GM21723 (cell line): ENCODE results near the gene PDE3A.

Experiments
- ATAC-seq: cut with Tn5 transposase; IDR thresholded peaks from one replicate; pipeline ENCODE4 v1.9.1; 2021; ENCODE audit warnings: mild to moderate bottlenecking, moderate library complexity; ENCODE audit not compliant: unreplicated experiment

PDE3A gene

DNA sequence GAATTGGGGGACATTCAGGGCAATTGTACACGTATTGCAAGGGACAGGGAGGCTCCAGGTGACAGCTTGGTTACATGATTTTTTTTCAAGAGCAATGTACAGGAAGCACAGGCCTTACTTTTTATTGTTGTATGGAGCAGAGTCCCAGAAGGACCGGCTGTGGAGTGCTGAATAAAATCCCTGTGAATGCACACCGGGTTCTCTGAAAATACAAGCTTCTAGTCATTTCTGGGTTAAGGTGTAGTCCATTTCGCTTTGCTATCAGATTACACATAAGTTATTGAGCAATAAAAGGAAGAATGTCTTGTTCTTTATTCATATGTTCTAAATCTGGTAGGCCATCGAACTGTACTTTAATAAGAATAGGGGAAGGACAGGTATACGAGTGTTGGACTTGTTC lies 52.2 kb downstream of the PDE3A start:
- ATAC-seq: no peak

DNA sequence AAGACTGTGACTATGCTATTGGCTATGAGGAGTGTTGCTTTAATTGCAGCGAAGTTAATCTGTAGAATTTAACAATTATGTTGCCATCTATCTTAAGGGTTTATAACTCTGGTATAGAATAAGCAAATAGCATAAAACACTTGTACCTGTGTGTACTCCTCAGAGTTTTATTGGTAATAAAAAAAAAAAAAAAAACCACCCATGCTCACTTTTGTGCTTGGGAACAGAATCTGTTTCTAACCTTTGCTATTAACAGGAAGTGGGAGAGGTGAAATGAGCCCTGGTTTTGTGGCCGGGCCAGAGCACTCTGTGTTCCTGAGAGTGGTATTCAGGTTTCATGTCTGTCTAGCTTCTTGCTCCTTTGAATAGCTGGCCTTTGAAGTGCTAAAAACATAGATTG lies 53.1 kb downstream of the PDE3A start:
- ATAC-seq: no peak

DNA sequence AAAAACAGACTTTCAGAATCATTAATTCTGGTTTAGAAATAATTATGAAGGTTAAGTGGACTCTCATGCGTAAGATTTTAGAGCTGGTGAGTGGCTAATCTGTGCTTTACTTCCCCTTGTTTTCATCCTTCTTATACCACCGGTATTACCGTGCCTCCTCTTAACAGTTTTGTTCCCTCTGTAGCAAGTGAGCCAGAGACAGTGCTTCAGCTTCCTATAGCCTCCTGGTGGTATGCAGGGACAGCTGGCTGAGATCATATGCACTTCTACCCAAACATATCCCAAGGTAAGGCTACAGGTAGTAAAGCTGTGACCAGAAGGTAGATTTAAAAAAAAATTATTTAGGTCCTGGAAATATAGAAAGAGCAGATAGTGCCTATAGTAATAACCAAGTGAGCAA lies 55.2 kb downstream of the PDE3A start:
- ATAC-seq: no peak

DNA sequence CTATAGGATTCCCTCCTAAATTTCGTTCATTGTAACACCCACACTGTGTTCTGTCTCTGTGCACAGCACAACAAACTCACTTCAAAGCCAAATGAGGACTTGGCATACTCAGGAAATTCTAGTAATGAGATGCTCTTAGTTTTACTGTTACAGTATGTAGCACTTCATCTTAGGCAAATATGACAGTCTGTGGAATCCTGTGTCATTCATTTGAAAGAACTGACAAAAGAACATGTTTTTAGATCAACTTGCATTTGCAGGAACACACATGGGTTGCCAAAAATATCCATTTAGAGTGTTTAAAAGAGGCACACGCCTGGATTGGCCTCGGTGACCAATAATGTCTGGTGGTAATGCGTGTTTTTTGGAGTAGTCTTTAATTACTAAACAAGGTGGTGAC lies 56.5 kb downstream of the PDE3A start:
- ATAC-seq: no peak

- ATAC-seq: no peak
Observed at GRCh38 chr12:20426191-20426590, 57.9 kb downstream of the PDE3A start.

GRCh38 chr12:20426957-20427356 lies 58.6 kb downstream of the PDE3A start:
- ATAC-seq: no peak

DNA sequence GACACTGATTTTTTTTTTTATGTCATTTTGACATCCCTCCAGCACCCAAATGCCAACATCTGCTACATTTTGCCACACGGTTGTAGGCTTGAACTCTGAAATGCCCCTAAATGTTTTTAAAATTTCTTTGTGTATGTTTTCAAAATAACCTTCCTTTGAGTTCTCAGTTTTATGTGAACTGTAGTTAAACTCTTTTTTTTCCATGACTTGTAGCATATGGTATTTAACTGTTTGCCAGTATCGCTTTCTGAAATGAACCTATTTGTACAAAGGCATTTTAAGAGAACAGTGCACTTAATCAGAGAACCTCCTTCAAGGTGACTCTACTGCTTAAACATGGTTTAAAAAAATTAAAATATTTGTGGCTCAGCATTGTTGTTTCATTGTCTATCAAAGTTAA lies 61.5 kb downstream of the PDE3A start:
- ATAC-seq: no peak

- ATAC-seq: no peak
Observed at GRCh38 chr12:20432290-20432689, 64.0 kb downstream of the PDE3A start.

DNA sequence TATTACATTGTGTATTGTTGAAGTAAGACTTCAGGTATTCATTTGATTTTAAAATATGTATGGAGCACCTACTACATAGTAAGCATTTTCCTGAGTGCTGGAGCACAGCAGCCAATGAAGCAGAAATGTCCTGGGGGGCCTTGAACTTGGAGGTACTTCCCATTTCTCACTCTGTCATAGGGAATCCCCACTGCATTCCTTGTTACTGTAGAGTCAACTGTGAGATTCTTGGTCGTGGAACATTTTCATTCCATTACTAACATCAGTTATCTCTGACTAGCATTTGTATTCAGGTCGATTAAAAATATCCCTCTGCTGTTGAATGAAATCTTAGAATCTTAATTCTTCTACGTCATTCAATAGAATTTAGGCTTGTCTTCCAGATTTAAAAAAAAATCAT lies 66.7 kb downstream of the PDE3A start:
- ATAC-seq: no peak

GRCh38 chr12:20436316-20436715 lies 68.0 kb downstream of the PDE3A start:
- ATAC-seq: no peak

DNA sequence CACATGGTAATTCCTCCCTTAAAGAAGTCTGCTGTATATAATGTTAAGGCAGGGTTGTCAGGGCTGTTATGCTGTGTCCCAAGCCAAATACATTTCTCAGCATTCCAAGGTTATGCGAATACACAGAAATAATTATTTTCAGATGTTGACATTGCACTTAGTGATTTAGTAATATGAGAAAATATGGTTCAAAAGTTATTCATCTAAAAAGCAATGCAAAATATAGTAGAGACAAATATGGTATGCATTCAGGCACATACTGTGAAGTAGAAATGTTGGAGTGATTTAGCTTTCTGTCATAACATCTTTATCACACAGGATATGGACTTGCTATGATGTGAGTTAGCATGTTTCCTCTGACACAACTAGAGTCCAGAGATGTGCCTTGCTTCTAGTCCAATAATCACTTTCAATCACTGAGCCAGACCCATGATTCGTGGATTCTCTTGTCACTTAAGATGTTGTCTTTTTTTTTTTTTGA lies 70.0 kb downstream of the PDE3A start:
- ATAC-seq: no peak

GRCh38 chr12:20439626-20440025 lies 71.3 kb downstream of the PDE3A start:
- ATAC-seq: no peak

DNA sequence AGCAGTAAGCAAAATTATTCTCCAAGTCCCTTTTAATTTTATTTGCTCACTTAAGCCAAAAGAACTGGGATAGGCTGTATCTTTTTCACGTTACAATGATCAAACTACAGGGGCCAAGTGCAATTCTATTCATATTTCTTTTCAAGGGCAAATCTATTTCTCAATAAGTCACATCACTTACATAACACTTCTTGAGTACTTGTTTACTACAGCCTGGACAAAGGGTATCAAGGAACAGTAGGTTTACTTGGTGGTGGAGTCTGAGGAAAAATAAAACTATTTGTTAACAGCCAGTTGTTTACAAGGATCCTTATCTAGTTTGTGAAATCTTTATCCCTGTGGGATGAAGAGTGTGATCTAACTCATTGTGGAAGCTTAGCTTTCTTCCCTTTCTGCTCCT lies 72.1 kb downstream of the PDE3A start:
- no peak for ATAC-seq

DNA sequence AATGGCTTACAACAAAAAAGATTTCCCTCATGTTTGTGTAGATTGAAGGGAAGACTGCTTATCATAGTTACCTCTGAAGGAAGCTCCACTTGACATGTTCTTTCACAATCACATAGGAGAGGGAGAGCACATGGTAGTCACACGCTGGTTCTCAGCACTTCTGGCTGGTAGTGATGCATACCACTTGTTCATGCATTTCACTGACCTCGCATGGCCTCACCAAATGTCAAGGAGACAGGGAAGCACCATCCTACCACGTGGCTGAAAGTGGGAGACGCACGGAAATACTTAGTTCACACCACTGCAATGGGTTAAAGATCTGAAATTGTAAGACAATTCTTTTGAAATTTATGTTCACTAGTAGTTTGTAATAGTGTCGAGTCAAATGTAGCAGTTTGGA lies 74.0 kb downstream of the PDE3A start:
- ATAC-seq: no peak

GRCh38 chr12:20443255-20443654 lies 74.9 kb downstream of the PDE3A start:
- ATAC-seq: no peak

GRCh38 chr12:20443792-20444191 lies 75.5 kb downstream of the PDE3A start:
- no peak for ATAC-seq

DNA sequence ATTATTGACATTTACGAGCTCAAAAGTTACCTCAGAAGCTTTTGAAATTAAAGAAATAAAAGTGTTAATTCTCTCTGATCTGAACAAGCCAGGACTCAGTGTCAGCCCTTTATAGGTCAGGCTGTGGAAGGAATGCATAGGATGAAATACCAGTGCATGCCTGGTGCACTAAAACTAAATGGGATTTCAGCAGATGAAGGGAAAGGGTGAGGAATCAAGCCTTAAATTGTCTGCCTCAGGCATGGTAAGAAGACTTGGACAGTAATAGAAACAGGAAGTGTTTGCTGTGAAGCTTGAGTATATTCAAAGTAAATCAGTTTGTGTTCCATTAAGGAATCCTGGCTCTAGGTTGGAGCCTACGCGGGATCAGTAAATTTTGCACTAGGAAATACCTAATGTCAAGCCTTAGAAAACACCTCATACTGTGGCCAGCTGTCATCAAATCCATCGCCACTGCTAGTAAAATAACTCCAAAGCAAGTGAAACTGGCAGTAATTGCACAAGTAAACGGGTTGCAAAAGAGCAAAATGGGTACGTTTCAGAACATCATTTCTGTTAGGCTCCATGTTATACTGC lies 76.3 kb downstream of the PDE3A start:
- ATAC-seq: no peak

DNA sequence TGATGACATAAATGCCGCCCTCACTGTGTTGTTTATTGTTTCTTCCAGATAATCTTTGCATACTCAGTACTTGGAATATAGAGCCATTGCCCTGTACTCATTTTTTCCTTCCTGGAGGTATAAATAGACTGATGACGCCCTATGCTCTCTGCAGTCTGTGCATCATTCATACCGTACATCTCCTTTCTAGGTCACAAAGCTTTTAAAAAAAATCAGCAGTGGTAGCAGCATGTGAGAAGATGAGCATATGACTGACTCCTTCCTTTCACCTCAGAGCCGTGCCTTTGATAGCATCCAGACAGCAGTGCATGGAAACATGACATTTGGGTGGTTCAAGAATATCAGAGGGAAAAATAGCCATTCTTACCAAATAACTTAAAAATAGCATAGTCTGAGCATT lies 77.3 kb downstream of the PDE3A start:
- ATAC-seq: no peak

- ATAC-seq: no peak
Observed at GRCh38 chr12:20446836-20447235, 78.5 kb downstream of the PDE3A start.

GRCh38 chr12:20448781-20449180 lies 80.4 kb downstream of the PDE3A start:
- no peak for ATAC-seq

- ATAC-seq: no peak
Observed at GRCh38 chr12:20450591-20451180, 82.3 kb downstream of the PDE3A start.

DNA sequence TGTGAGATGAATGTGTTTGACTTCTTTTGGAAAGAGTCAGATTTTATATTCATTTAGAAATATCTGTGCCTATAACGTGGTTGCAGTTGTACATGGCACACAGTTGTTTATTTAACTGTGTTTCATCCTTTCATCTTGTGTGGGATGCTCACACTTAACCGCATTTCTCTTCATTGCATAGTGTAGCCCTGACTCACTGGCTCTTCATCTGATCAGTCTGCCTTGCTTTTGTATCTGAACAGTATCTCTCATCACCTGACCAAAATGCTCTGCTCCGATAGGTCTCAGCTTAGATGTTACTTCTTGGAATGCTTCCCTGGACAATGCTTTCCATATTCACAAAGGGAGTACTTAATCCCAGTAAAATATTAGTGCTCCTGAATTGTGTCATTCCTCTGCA lies 83.4 kb downstream of the PDE3A start:
- no peak for ATAC-seq

DNA sequence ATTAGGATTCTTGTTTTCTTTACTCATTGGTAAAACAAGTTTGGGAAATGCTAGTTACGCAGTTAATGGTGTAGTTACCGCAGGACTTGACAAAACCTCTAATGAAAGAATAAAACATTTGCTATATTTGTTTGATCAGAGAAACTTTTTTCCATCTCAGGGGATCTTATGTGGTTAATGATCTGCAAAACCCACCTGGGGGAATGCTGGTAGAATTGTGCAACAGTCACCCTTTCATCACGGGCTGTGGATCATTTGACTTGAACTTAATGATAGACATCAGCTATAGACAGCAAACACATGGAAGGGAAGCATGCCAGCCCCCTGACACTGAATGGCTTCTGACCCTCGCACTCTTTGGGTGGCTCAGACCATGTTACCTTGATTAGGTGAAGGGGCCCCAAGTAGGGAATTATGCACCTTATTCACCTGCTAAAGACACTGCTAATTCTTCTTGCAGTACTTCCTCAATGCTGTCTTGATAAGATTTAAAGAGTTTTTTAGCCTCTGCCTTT lies 84.2 kb downstream of the PDE3A start:
- ATAC-seq: no peak
